Activated CD8-positive, alpha-beta memory T cell treated with anti-CD3 and anti-CD28 coated beads for 24 hours (primary cell): ENCODE data around the gene CC2D1A.

ENCODE experiments used
- DNase-seq: peaks from one replicate; pipeline ENCODE4 v3.0.0-alpha.2; 2020

CC2D1A gene

DNA sequence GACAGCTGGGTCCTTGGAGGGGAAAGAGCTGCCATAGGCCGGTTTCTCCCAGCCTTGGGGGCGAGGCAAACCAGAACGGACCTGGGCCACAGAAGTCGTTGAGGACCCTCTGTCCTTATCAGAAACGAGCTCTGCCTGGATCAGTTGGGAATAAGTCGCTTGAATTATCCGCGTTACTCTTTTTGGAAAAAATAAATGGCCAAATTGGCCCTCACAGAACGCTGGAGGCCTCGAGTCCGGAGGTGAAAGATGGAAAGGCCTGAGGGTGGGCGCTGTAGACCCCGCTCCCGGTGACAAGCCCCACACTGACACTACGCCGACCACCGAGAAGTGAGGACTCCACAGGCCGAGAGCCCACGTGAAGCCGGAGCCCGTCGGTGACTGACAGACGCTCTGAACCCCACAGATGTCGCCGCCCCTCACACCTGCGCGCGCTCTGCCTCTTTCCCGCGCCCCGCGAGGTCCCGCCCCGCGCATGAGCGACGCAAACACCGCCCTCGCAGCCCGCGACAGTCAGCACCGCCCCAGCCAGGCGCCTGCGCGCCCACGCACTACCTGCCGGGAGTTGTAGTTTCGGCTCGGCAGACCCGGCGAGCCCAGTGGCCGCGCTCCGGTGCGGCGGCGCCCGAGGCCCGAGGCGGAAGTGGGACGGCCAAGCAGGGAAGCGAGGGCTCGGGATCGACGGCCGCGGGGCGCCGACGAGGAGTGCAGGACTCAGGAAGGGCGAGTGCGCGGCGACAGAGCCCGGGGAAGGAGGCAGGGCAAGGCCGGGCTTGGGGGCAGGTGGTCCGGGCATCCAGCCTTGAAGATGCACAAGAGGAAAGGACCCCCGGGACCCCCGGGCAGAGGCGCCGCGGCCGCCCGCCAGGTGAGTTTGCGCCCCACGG, at the start of gene CC2D1A, which contains the start of gene BRME1:
TSS of gene CC2D1A (plus strand) at position 568 of the 887 bp plus-strand sequence. CDS start at position 809, 241 bp downstream.
TSS of gene BRME1 (minus strand) at position 484 of the 887 bp plus-strand sequence. CDS start 1,225 bp downstream, outside the sequence.
- peak; percentile 98 for DNase-seq

DNA sequence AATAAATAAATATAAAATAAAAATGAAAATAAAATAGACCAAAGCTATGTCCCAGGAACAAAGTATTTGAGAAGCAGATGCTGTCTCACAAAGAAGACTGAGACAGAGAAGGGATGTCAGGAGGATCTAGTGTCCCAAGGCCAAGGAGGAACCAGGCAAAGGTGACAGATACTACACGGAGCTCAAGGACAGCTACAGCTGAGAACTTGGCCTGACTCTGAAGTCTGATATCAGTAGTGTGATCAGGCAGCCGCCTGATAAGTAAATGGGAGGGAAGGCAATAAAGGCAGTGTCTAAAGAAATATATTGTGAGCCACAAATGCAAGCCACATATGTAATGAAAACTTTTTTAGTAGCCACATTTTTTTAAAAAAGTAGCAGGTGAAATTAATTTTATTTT, 49.5 kb upstream of the CC2D1A start:
- no peak for DNase-seq

DNA sequence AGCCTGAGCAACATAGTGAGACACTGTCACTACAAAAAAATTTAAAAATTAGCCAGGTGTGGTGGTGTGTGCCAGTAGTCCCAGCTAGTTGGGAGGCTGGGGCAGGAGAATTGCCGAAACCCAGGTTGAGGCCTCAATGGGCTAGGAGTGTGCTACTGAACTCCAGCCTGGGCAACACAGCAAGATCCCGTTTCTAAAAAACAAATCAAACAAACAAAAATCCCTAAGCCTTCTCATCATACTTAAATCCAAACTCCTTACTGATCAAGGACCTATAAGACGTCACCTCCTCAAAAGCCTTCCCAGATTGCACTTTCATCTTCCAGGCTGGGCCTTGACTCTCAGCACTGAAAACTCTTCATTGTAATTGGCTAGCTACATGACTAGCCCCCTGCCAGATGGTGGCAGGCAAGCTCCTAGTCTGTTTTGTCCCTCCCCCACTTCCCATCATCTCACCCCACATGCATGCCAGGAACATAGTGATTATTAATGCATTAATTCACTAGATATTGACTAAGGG, 46.6 kb upstream of the CC2D1A start:
- no peak for DNase-seq

DNA sequence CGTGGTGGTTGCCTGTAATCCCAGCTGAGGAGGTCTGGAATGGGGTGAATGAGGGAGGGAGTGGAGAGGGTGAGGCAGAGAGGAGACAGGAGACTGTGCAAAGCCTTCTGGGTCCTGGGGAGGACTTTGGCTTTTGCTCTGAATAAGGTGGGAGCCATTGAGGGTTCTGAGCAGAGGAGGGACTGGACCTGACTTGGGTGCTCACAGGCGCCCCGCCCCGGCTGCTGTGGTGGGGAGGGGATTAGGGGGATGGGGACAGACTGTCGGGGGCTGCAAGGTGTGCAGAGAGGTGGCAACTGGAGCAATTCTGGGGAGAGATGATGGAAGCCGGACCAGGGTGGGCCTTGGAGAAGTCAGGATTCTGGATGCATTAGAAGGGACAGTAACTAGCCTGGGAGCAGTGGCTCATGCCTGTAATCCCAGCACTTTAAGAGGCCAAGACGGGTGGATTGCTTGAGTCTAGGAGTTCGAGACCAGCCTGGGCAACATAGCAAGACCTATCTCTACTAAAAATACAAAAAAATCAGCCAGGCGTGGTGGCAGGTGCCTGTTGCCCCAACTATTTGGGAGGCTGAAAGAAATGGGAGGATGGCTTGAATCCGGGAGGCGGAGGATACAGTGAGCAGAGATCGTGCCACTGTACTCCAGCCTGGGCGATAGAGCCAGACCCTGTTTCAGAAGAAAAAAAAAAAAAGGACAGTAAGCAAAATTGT, 45.2 kb upstream of the CC2D1A start:
- DNase-seq, result no peak

DNA sequence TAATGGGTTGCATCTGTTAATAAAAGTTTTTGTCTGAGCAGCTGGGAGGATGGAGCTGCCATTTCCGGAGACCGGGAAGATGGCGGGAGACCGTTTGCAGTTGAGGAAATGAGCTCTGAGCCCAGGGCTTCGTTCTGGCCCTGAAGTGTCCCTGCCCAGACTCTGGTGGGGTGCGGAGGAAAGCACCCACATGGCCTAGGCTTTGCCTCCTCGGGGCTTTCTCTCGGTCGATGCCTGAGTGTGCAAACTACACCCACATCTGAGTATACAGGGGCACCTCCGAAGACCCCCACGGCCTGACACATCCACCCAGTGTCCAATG, 44.6 kb upstream of the CC2D1A start:
- no peak for DNase-seq

DNA sequence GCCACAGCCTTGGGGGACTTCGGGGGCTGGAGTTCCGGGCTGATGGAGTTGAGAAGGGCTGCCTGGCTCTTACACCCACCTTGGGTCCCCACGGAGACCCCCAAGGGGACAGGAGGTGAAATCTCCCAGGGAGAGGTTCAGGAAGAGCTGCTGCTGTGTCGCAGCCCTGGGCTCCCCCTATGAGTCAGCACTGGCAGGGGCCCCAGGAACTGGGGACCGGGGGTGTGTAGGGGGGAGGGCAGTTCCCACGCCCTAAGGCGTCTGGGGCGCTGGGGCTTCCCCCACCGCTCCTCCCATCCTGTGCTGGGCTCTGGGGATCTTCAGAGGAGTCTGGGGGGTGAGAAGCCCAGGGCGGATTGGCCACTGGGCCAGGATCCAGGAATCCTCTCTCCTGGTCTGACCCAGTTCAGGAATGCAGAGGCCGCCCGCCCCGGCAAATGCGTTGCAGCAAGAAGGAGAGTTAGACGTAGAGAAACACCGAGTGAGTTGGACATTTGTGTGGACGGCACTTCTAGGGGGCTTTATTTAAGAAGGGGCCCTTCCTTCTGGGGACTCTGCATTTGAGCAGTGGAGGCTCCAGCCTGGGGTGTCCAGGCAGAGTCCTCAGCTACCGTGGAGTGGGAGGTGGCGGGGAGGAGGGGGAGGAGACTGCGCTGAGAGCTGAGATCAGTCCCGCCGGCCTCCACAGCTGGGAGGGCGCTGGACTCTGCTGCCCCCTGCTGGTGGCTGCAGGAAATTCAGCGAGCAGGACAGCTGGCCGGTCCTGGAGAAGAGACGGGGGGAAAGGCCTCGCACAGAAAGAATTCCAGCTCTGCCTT, 44.1 kb upstream of the CC2D1A start:
- DNase-seq, result peak; percentile 96

DNA sequence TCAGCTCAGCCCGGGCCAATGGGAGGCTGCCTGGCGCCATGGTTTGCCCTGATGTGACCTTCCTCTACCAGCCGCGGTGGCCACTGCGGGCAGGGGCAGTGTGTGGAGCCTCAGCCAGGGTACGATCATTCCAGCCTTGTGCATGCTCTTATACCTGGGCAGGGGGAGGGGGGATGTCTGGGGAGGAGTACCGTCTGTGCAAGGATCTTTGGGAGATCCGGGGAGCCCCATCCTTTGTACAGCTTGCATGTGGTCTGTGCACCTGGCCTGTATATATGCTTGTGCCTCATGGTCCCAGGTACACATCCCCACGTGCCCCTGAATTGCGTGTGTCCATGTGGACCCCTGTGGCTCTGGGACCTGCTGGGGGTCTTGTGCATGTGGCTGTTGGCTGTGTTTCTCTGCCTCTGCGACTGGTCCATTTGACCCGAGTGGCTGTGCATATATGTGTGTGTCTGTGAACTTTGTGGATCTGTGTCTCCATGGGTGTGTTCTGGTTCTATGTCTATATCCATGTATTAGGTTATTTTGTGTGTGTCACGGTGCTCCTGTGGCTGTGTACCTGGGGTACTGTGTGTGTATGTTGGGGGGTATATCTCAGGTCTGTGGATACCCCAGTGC, 41.8 kb upstream of the CC2D1A start:
- DNase-seq, result no peak

DNA sequence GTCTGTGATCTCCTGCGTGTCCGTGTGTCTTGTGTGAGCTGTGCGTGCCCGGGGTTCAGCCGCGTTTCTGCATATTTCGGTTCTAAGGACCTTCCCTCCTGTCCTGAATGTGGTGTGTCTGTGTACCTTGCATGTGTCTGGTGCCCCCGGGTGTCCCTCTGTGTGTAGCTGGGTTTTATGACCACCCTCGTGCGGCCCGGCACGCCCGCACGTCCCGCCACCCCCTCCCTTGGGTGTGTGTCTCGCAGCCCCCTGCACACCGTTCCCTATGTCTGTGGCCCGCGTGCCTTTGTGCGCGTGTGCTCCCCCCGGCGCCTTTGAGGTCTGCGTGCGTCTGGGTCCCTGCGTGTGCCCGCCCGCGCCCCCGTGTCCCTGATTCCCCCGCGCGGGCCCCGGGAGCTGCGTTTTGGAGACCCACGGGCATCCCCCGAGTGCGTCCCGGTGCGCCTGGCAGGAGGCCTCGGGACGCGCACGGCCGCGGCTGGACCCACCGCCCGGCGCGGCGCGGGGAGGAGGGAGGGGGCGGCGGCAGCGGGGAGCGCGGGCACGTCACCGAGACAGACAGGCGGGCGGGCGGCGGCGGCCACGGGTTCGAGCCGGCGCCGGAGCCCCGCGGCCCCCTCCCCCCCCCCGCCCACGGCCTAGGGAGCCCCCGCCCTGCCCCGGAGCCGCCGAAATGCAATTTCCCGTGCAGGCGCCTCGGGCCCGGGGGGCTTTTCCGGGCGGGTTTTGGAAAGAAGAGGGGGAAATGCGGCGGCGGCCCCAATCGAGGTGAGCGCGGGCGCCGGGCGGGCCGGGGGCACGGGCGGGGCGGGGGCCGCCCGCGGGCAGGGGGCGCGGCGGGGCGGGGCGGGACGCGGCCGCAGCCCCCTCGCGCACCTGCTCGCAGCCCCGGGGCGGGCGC, 41.1 kb upstream of the CC2D1A start:
- no peak for DNase-seq

DNA sequence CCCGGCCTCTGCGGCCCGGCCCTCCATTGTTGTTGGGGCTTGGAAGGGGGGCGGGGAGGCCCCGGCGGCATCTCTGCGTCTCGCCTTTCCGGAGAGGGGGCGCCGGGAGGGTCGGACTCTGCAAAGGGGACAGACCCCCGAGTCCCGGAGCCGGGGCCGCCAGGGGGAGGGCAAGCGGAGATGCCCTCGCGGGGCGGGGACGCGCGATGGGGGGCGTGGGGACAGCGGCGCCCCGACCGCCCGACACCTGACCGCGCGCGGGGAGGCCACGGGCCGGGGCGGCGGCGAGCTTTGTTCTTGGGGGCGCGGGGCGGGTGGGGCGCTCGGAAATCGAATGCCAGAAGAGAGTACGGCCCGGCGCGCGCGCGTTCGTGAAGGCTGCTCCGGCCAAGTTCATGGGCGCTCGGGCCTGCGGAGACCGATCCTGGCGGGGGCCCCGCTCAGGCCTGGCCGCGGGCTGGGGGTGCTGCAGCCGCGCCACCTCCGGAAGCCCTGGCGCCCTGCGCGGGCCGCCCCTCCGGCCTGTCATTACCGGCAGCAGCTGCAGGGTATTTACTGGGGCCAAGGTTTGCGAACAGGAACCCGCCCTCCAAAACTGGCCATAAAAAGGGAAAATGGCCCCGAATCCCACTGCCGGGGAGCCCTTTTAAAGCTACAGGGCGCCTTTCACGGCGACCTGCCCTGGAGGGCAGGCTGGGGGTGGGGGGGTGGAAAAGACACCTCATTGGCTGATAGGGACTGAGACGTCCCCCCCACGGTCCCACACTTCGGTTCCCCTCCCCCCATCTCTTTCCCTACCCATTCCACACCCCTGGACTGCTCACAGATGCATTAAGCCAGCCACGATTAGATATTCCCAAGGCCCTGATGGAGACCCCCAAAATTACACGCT, 40.2 kb upstream of the CC2D1A start:
- DNase-seq, result no peak

DNA sequence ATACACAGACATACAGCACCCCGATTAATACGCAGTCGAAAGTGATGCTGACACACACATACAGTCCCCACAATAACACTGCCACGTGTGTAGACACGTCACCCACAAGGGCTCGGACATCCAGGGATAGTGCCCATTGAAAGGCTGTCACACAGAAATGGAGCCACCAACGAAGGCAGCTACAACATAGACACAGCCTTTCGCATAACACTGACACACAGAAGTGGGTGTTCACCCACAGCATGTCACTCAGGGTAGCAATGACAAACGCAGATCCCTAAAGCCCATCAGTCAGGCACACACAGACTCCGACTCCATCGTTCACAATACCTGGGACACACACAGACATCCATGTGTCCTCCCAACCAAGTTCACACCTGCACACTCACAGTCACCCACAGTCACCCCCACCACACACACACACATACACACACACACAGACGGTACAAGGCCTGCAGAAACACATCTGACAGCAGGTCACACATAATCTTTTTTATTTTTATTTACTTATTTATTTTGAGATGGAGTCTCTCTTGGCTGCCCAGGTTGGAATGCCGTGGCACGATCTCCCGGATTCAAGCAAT, 39.4 kb upstream of the CC2D1A start:
- DNase-seq, result no peak

DNA sequence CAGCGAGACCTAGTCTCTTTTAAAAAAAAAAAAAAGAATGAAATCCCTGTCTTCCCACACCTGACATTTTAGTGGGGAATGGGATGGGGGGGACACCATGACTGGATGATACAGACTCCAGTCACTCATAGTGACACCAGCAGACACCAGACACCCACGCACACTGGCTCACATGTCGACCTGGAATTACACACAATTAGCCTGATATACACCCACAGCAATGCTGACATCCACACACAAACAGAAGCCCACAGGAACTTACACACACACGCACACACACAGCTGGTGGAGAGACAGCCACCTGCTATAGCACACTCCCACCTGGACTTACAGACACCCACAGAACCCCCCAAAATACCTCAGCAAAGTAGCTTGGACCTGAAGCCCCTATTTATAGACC, 37.3 kb upstream of the CC2D1A start:
- DNase-seq, result no peak

DNA sequence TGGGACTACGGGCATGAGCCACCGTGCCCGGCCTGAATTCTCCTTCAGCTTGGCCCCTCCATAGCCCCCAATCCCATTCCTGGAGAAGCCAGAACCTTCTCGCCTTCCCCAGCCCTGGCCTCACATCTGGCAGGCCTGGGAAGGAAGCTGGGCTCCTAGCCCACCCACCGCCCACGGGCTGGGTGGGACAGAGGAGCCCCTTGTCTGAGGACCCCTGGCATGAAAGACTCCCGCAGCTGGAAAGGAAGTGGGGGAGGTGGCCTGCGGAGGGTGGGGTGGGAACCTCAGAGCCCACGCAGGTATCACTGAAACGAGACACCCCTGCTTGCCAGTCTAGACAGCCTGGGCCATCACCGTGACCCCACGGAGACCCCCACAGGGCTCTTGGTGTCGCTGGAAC, 36.7 kb upstream of the CC2D1A start:
- no peak for DNase-seq

DNA sequence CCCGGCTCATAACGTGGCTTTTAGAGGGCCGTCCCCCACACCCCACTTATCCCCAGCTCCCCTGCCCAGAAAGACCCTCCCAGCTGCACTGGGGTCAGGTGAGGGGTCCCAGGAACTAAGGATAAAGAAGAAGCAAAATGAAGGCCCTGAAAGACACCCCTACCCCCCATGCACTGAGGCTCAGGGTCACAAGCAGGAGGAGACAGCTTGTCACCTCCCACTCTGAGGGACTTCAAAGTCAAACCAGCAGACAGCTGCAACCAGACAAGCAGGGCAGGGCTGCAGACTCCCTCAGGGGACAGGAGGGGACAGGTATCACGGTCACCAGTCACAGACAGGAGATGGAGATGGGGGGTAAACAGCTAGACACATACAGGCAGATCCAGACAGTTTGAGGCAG, 35.1 kb upstream of the CC2D1A start:
- DNase-seq, result no peak

DNA sequence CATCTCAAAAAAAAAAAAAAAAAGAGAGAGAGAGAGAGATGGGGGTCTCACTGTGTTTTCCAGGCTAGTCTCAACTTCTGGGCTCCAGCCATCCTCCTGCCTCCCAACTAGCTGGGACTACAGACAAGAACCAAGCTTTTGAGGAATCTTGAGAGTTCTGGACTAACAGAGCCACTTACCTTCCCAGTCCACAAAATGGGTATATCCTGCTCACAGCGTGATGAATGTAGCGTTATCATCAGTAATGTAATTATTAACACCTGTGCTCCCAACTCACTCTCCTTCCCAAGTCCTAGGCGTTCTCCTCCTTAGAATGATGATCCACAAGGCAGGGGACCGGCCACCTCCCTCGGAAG, 33.7 kb upstream of the CC2D1A start:
- no peak for DNase-seq

DNA sequence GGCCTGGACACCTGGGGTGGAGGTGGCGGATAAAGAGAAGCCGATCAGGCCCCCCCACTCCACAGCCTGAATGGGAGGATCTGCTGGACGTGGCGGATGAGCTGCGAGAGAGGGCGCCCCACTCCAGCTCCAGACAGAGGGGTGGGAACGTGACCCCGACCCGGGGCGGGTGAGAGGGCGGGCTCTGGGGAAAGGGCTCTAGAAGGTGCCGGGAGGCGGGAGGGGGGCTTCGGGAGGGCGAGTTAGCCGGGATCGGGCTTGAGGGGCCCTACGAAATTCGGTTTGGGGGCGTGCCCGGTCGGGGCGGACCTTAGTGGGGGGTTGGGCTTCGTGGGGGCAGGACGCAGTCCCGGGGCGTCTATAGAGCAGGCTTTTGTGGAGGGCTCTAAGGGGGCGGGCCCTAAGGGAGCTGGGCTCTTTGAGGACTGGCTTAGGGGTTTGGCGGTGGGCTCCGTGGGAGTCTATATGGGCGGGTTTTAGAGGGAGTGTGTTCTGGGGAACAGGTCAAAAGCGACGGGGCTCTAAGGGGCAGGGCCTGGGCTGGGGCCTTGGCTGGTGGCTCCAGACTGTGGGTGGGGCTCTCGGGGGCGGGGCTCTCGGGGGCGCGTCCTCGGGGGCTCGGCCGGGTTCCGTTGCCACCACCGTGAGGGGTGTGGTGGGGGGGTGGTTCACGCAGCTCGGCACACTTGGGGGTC, 33.2 kb upstream of the CC2D1A start:
- DNase-seq, result peak; percentile 74

DNA sequence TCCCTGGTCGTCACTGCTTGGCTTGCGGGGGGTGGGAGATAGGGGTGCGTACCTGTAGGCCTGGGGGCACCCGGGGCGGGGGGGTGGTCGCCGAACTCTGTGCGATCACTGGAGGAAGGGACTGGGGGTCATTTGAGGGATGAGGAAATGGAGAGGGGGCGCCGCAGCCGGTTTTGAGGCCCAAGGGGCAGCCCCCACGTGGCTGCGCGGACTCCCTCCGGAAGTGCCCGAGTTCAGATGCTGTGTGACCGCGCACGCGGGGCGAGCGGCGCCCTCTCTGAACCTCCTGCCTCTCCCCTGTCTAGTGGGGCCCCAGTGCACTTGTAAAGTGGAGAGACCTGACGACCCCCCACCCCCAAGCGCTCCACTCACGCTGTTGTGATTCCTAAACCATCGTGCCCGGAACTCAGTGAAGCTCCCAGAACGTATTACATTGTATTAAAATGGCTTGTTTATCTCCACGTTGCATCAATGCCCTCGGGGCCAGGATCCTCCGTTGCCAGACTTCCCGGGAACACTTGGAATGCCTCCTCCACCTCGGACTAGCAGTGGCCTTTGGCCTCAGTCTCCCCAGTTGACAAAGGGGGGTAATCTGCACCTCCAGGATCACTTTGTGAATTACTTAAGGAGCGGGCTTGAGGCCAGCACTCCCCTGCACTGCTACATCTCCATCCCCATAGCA, 32.0 kb upstream of the CC2D1A start:
- no peak for DNase-seq

DNA sequence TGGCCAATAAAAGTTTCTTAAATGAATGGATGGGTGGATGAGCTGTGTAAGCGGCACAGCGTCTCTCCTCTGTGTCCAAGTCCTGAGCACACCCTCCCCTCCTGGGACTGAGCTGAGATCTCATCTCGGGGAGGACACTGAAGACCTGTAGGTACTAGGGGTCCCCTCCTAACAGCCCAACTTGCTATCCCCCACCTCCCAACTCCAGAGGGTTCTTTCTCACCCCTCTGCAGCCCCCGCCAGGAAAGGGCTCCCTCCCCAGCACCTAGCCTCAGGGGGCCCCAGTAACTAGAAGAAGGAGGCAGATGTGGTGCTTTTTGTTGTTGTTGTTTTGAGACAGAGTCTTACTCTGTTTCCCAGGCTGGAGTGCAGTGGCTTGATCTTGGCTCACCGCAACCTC, 30.2 kb upstream of the CC2D1A start:
- no peak for DNase-seq

DNA sequence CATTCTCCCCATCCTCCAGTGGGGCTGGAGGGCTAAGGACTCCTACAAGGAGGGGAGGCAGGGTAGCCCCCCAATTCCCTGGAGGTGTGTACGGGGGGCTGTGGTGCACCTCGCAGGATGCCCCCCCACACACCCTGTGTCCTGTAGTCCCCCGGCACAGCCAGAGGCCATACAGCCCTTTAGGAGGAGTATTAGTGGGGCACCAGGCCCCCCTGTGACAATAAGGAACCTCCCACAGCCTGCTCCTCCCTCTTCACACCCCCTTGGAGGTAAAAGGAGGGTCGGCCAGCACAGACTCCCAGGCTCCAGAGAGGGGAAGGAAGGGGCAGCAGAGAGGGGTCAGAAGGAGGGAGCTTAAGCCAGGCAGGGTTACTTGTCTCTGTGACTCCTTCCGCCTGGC, 29.2 kb upstream of the CC2D1A start, which contains the start of gene NANOS3:
TSS of gene NANOS3 (plus strand) at position 301 of the 400 bp plus-strand sequence. CDS start 115 bp downstream, outside the sequence.
- DNase-seq, result no peak

DNA sequence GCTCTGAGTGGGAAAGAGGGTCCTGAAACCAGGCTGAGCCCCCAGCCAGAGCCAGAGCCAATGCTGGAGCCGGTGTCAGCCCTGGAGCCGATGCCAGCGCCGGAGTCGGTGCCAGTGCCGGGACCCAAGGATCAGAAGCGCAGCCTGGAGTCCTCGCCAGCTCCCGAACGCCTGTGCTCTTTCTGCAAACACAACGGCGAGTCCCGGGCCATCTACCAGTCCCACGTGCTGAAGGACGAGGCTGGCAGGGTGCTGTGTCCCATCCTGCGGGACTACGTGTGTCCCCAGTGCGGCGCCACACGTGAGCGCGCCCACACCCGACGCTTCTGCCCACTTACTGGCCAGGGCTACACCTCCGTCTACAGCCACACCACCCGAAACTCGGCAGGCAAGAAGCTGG, 28.7 kb upstream of the CC2D1A start:
- DNase-seq, result no peak
